HEK293T (cell line): Measurements from ENCODE around the gene FAM120AOS.

Experiments used
- ARNT ChIP-seq: fragments of 450-650 bp; IDR thresholded peaks from 2 replicates; pipeline ENCODE4 v1.6.1; 2017; ENCODE audit warnings: mild to moderate bottlenecking
- BHLHE40 ChIP-seq: fragments of 450-650 bp; IDR thresholded peaks from 2 replicates; pipeline ENCODE4 v1.6.1; 2016; ENCODE audit warnings: mild to moderate bottlenecking, moderate library complexity, borderline replicate concordance
- CTBP1 ChIP-seq: fragments of 450-650 bp; IDR thresholded peaks from 2 replicates; pipeline ENCODE4 v1.6.1; 2016; ENCODE audit warnings: borderline replicate concordance
- ELF4 ChIP-seq: fragments of 450-650 bp; IDR thresholded peaks from 2 replicates; pipeline ENCODE4 v1.6.1; 2017; ENCODE audit warnings: antibody characterized with exemption
- FOXA1 ChIP-seq: fragments of 450-650 bp; IDR thresholded peaks from 2 replicates; pipeline ENCODE4 v1.6.1; 2016; ENCODE audit warnings: mild to moderate bottlenecking
- FOXK2 ChIP-seq: fragments of 450-650 bp; IDR thresholded peaks from 2 replicates; pipeline ENCODE4 v1.6.1; 2016; ENCODE audit warnings: mild to moderate bottlenecking
- HDGF ChIP-seq: fragments of 450-650 bp; IDR thresholded peaks from 2 replicates; pipeline ENCODE4 v1.6.1; 2017; ENCODE audit warnings: antibody characterized with exemption, borderline replicate concordance
- LEF1 ChIP-seq: fragments of 450-650 bp; IDR thresholded peaks from 2 replicates; pipeline ENCODE4 v1.6.1; 2017; ENCODE audit warnings: mild to moderate bottlenecking, borderline replicate concordance
- NFRKB ChIP-seq: fragments of 450-650 bp; IDR thresholded peaks from 2 replicates; pipeline ENCODE4 v1.6.1; 2016; ENCODE audit warnings: mild to moderate bottlenecking, moderate library complexity
- PKNOX1 ChIP-seq: fragments of 450-650 bp; IDR thresholded peaks from 2 replicates; pipeline ENCODE4 v1.6.1; 2016
- SP1 ChIP-seq: fragments of 450-650 bp; IDR thresholded peaks from 2 replicates; pipeline ENCODE4 v1.6.1; 2017
- SUZ12 ChIP-seq: fragments of 450-650 bp; IDR thresholded peaks from 2 replicates; pipeline ENCODE4 v1.6.1; 2016; ENCODE audit warnings: mild to moderate bottlenecking
- TARDBP ChIP-seq: fragments of 450-650 bp; IDR thresholded peaks from 2 replicates; pipeline ENCODE4 v1.6.1; 2016
- ZNF384 ChIP-seq: fragments of 450-650 bp; IDR thresholded peaks from 2 replicates; pipeline ENCODE4 v1.6.1; 2016

- TF ChIP-seq ARNT: no peak
- TF ChIP-seq CTBP1: no peak
- TF ChIP-seq ELF4: no peak
- no peak for TF ChIP-seq ZNF384
- no peak for TF ChIP-seq PKNOX1
- TF ChIP-seq HDGF: no peak
- TF ChIP-seq BHLHE40: no peak
- TF ChIP-seq FOXA1: no peak
- no peak for TF ChIP-seq SUZ12
- no peak for TF ChIP-seq TARDBP
- no peak for TF ChIP-seq FOXK2
- TF ChIP-seq SP1: no peak
- TF ChIP-seq NFRKB: no peak
- TF ChIP-seq LEF1: no peak
Measured at GRCh38 chr9:93480262-93480661, 26.9 kb upstream of the FAM120AOS start.
